Hematopoietic multipotent progenitor cell treated with erythropoietin and hydrocortisone succinate and interleukin-3 and kit ligand, for 4 days (in vitro differentiated cells): ENCODE results near the gene PTOV1.

Experiments
- DNase-seq: peaks from one replicate; pipeline ENCODE4 v3.0.0-alpha.2; 2015

The PTOV1 gene

GRCh38 chr19:49861107-49861506, 10.1 kb downstream of the PTOV1 start:
- DNase-seq, result no peak

- DNase-seq, result no peak
These were observed 10.8 kb downstream of the PTOV1 start for GRCh38 chr19:49861541-49862378.

DNA sequence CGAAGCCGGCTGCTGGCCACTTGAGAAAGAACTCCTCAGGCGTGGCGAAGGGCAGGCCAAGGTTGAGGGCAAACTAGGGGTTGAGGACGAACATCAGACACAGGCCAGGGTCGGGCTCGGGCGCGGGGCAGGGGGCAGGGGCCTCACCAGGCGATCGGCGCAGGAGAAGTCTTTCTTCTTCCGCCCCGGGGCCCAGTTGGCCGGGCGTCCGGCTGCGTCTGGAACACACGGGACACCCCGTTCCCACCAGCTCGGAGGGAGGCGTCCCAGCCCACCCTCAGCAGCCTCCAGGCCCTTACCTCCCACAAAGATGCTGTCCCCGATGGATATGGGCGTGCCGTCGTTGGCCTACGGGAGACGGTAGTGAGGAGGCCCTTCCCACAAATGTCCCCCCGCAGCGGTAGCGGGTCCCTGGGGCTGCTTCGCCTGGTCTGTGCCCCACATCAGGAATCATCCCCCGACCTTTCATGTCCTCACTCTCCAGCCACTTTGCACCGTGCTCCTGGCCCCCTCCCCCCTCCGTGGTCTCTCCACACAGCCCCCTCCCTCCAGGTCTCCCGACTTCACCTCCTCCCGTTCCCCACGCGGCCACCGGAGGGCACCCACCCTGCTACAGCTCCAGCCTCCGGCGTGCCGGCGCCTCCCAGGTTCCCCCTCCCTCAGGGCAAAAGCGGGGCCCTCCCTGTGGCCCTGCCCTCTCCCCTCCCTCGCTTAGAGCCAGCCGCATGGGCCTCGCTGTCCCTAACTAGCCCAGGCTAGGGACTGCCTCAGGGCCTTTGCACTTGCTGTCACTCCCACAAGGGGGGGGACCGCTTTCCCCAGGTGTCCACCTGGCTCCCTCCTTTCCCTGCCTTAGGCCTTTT, 11.7 kb downstream of the PTOV1 start:
- DNase-seq, result peak; percentile 60

GRCh38 chr19:49863254-49863934, 12.4 kb downstream of the PTOV1 start:
- DNase-seq, result no peak

- no peak for DNase-seq
These were observed 13.0 kb downstream of the PTOV1 start for GRCh38 chr19:49863935-49864320.

- DNase-seq, result no peak
These were observed 13.9 kb downstream of the PTOV1 start for GRCh38 chr19:49864890-49865289.

DNA sequence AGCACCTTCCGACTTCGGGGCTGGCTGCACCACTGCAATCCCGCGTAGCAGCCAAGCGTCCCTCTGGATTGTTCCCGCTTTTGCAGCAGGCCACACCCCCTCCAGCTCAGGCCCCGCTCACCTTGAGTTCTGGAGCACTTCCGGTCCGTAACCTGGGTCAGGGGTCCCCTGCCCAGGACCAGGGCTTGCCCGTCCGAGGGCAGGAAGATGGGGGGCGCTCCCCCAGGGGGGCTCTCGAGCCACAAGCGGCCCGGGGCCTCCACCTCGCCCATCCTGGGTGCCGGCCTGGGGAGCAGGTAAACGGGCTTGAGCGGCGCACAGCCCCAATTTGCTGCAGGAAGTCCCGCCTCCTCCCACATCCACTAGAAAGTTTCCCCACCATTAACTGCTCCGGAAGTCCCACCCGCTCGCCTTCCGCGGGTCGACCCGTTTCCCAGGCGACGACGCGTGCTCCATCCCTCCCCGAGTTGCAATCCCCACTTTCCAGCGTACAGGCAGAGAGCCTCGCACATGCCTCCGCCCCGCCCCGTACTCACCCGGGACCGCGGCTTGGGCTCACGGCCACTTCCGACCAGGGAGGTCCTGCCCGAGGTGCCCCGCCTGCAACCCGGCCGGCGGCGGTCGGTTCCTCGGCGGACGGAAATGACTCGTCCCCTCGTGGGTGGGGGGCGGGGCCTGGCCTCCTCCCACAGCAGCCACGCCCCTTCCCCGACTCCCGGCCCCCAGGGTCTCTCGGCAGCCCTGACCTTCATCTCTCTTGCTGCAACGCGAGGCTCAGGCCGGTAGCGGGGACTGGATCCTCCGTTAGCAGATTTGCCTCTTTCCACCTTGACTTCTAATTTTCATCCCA, 16.2 kb downstream of the PTOV1 start, which contains the start of gene PNKP:
TSS of gene PNKP (minus strand) at position 644 of the 850 bp plus-strand sequence. CDS start at position 272, 372 bp downstream.
- DNase-seq, result peak; percentile 97

DNA sequence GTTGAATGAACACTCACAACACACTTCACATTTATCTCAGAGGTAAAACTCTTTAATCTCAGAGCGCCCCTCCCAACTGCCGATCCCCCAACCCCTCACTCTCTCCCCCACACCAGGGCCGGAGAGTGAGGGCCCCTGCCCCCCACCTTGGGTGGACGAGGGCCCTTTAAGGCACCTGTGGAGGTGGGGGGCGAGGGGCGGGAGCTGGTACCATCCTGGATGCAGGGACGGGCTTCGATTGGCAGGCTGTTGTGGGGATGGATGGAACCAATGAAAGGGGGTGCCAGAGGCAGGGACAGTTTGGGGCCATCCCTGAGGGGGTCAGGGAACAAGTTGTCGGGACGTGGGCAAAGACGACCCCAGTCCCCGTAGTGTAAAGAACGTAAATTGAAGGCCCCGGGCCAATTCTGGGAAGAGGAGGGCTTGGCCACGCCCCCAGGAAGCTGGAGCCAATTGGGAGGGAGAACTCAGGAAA, 18.1 kb downstream of the PTOV1 start:
- no peak for DNase-seq

GRCh38 chr19:49869484-49870308, 18.7 kb downstream of the PTOV1 start:
- DNase-seq, result peak; percentile 100

DNA sequence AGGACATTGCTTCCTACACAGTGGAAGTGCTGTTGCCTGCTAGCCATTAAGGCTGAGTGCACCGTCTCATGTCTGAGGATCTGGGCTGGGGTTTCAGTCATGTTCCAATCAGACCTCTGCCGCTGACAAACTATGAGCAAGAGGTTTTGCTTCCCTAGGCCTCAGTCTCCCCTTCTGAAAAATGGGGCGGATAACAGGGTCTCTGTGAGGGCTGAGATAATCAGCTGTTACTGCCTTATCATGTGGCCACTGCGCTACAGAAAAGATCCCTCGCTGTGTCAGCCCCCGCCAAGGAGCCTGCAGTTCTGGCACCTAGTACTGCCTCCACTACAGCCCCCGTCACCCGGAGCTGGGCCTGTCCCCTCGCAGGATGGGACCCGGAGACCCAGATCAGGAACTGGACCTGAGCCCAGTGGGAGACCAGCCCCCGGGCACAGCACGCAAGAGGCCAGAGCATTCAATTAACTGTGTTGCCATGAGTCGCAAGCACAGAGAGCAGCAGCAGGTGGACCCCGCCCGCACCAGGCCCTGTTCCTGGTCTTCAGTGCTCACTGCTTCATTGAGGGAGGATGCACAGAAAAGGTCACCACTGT, 19.4 kb downstream of the PTOV1 start:
- DNase-seq, result no peak

DNA sequence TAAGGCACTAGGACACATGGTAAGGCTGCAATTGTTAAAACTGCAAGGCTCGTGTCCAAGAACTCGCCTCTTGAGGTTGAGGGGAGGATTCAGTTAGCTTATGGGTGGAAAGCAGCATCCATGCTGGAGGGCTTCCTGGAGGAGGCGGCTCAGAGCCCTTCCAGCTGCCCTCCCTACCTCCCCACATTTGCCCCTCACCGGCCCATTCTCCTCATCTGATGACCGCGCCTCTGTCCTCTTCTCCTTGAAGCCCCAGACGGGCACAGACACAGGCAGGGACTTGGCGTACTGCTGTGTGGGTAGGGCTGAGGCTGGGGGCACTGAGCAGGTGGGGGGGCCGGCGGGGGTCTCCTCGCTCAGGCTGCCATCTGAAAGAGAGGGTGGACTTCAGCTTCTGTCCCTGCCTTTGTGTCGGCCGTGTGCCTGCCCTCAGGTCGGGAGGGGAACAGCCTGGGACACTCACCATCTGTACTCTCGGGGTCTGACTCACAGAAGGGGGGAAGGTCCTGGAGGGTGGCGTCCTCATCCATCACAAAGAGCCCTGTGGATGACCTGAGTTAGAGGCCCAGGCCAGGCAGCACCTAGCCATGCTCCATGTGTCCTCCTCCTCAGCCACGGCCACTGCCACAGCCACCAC, 20.5 kb downstream of the PTOV1 start:
- no peak for DNase-seq

DNA sequence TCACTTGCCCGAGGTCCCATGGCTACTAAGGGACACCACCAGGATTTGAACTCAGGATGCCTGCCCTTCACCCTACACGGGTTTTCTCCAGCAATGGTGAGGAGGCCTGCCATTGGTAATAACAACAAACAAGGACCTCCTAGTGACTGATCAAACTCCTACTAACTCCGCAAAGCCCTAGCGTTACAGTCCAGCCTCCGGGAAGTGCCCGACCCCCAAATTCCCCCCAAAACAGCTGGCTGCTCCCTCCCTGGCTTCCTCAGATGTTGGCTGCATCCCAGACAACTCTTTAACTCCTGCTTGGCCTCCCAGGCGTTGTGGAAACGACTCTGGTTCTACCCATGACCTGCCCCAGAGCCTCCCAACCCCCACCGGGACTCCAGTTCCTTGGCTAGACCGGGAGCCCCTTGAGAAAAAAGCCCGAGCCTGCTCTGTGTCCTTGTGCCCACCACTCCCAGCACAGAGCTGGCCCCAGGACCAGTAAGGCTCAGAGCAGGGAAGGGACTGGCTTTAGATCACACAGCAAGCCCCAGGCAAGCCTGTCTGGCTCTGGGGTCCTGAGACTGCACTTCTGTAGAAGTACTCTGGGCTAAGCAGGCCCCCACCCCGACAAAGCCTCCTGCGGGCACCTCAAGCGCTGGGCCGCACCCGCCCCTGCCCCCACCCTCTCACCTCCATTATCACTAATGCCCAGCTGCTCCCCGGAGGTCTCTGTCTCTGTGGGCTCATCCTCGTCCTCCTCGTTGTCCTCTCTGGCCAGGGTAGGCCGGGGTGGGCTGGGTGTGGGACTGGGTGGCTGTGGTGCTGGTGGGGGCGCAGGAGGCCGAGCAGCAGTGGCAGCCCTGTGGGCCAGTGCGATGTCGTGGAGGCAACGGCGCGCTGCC, 21.5 kb downstream of the PTOV1 start:
- DNase-seq, result no peak

GRCh38 chr19:49873129-49873521, 22.2 kb downstream of the PTOV1 start:
- DNase-seq, result no peak

- DNase-seq, result no peak
These were observed 22.9 kb downstream of the PTOV1 start for GRCh38 chr19:49873834-49874233.

- DNase-seq, result peak; percentile 0
These were observed 23.7 kb downstream of the PTOV1 start for GRCh38 chr19:49874503-49875157.

DNA sequence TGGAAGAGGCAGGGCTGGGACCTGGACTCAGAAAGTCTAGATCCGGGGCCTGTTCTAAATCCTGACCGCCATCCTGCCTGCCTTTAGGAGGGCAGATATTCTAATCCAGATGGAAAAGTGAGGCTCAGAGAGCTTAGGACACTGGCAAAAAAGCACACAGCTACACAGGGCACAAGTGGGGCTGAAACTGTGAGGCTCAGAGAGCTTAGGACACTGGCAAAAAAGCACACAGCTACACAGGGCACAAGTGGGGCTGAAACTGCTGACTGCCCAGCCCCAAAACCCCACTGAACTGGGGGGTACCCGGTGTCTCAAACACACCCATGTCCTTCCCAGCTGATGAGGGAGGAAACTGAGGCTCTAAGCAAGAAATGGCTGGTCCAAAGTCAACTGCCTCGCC, 24.2 kb downstream of the PTOV1 start:
- no peak for DNase-seq

DNA sequence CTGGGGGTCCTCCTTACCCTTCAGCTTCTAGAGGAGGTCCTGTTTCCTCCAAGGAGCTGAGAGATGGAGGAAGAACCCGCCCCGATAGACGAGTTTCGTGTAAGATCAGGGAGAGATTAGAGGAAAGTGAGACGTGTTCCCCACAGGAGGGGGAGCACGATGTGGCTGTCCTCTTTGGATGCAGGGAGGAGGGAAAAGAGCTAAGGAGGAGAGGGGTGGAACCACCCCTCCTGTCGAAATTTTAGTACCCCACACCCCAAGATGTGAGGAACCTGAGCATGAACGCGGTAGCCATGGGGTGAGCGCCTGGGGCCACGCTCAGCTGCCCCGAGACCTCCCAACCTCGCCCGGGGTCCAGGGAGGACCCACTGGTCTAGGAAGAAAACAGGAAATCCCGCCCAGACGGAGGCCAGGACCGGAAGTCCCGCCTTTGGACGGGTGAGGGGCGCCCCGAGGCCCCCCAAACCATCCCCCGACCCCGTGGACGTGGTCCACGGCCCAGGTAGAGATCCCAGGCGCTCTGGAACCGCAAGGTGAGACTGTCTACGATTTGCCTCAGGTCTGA, 25.0 kb downstream of the PTOV1 start:
- peak; percentile 81 for DNase-seq

DNA sequence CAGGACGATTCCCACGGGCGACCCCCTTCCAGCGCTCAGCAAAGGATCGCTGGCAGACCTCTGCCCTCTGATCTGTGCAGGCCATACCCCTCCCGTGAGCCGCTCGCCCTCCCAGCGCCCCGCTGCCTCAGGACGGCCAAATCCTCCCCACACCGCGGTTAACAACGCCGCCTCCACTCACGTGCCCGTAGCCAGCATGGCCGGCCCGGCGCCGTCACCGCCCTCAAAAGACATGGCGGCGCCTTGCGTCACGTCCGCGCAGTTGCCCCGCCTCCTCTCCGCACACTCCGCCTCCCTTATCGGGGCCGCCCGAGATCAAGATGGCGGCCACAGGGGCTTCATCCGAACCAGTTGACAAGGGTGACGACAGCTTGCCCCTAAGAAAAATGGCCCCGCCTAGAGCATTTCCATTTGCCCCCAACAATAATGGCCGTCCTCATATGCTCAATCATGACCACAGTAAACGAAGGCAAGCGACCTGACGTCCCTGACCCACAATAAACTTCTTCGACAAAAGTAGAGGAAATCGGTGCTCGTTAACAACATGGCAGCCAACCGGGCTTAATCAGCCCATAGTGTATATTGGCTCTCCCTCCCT, 25.6 kb downstream of the PTOV1 start:
- DNase-seq, result peak; percentile 99
